Effector CD8-positive, alpha-beta T cell (primary cell): ENCODE data around the gene AMBRA1.
A peak's percentile ranks its signal among the peaks of the same experiment; 100 is the strongest.

ENCODE experiments used
- DNase-seq: peaks from one replicate; lab custom pipeline; 2025; lab: John Stamatoyannopoulos, UW

The AMBRA1 gene

DNA sequence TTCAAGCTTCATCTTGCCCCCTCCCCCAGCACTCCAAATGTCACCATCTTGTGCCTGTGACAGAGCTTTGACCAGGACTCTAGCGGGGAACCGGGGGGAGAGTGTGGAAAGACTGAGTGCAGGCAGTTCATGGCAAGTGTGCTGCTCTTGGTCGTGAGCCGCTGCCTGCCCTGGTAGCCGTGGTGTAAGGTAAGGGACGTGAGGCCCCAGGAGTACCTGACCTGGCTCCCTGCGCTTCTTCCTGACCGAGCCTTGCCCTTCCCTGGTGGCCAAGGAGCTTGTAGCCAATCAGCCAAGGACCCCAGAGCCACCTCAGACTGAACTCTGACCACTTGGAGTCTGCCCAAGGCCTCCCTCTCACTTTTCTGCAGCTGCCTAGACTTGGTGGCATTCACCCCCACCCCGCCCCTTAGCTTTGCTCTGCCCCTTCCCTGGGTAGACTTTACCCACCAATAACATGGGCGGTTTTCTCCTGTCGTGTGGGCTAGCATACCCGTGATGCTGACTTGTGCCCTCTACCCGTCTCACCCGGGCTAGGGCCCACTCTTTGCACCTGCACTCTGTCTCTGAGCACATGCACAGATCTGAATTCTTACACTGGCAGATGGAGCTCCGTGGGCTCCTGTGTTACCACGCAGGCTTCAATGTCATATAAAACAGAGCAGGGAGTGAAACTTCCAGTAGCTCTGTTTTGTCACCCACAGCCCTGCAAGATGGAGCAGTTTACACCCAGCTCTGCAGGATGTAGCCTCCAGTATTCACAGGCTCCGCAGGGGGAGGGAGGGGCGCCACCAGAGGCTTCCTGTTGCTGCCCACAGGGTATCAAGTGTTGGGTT, 245.0 kb downstream of the AMBRA1 start:
- peak; percentile 21 for DNase-seq

DNA sequence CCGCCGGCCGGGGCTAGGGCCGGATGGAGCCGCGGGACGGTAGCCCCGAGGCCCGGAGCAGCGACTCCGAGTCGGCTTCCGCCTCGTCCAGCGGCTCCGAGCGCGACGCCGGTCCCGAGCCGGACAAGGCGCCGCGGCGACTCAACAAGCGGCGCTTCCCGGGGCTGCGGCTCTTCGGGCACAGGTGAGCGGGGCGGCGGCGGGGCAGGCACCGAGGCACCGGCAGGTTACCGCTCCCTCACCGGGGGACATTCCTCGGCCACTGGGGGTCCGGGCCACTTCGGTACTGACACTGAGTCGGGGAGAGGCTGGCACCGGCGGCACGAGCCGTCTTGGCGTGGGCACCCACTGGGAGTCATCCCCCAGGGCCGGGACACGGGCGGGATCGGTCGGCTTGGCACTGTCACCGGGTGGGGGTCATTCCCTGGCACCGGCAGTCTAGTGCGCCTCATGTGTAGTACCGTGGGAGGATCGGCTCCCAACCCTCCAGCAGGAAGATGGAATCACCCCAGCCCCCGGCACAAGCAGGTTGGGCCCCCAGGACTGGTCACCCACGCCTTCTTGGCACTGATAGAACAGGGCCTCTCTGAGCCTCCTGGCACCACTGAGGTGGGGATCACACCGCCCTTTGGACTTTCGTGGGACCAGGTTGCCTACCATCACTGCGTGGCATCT, 246.0 kb downstream of the AMBRA1 start:
- no peak for DNase-seq

DNA sequence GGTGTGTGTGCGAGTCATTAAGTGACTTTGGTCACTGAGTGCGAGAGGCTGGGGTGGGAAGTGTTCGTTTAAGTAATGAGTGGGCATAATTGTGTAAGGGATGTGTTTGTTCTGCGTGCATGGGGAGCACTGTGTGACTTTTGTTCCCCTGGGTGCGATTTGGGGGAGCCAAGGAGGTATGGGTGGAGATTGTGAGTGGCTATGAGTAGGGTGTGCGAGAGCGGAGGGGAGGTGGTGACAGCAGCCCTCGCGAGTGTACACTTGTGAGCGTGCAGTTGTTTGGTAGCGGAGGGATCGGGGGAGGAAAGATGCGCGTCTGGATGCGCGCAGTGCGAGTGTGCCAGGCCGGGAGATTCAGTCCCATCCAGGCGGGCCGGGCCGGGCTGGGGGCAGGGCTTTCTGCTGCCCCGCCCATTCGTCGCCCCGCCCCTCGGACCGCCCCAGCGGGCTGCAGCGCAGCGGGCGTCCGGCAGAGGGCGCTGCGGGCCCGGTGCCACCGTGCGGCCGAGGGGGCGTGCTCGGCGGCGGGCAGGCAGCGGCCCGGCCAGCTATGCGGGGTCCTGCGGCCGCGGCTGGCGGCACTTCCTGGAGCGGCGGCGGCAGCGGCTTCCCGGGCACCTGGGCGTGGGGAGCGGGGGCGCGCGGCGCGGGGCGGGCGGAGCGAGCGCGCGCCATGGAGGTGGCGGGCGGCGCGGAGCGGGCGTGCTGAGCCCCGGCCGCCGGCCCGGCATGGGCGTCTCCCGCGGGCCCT, 246.8 kb downstream of the AMBRA1 start, which contains the start of gene DGKZ:
DGKZ (plus strand) TSS at position 578 of the 751 bp plus-strand sequence. CDS start 197 bp downstream, outside the sequence.
- DNase-seq = peak; percentile 85
